NT2/D1 (cell line): ENCODE data around the gene NAT9.
A peak's percentile ranks its signal among the peaks of the same experiment; 100 is the strongest.

Source experiments
- DNase-seq: peaks from one replicate; pipeline ENCODE4 v3.0.0-alpha.2; 2011; ENCODE audit warnings: low read depth, low spot score
- H3K27me3 ChIP-seq: 2 replicates; pipeline ENCODE4 v1.6.0; 2011; ENCODE audit warnings: mild to moderate bottlenecking; ENCODE audit not compliant: insufficient read length, insufficient read depth
- H3K36me3 ChIP-seq: 2 replicates; pipeline ENCODE4 v1.6.1; 2011; ENCODE audit warnings: mild to moderate bottlenecking, low read length, mixed read lengths; ENCODE audit not compliant: insufficient read depth, insufficient read length
- H3K4me1 ChIP-seq: 2 replicates; pipeline ENCODE4 v1.5.1; 2011; ENCODE audit not compliant: insufficient read depth, insufficient read length
- H3K4me3 ChIP-seq: 2 replicates; pipeline ENCODE4 v1.5.1; 2011; ENCODE audit warnings: low read depth; ENCODE audit not compliant: insufficient read length
- H3K9ac ChIP-seq: 2 replicates; pipeline ENCODE4 v1.6.0; 2011; ENCODE audit warnings: low read depth; ENCODE audit not compliant: insufficient read length
- H3K9me3 ChIP-seq: 2 replicates; pipeline ENCODE4 v1.5.1; 2011; ENCODE audit warnings: mild to moderate bottlenecking, low read length; ENCODE audit not compliant: insufficient read depth
- SUZ12 ChIP-seq: IDR thresholded peaks from 2 replicates; pipeline ENCODE4 v1.6.1; 2011; ENCODE audit not compliant: insufficient read length, insufficient read depth; ENCODE audit errors: extremely low read depth
- YY1 ChIP-seq: IDR thresholded peaks from 2 replicates; pipeline ENCODE4 v1.6.1; 2011; ENCODE audit not compliant: insufficient read length, insufficient read depth
- ZNF274 ChIP-seq: IDR thresholded peaks from 2 replicates; pipeline ENCODE4 v1.6.1; 2011; ENCODE audit warnings: mild to moderate bottlenecking, low read depth, low read length

Gene NAT9

DNA sequence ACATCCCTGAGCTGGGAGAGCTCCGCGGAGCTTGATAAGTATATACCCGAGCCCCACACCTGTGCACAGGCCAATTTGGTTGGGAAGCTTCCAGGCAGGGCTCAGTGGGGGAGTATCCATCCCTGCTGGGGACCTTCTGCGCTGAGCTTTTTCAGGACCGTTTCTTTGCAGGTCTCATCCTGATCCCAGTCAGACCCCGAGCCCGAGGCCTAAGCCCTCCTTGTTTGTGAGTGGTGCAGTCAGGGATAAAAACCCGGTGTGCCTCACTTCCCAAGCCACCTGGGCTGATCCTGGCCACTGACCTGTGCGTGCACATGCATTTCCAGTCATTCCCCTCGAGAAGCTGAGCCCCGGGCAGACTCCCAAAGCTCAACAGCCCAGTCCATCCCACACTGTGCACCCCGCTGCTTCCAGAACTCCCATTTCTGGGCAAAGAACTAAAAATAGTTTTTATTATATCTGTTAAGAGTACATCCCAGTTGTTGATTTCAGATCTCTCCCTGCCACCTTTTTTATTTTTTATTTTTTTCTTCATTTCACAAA, 27.3 kb upstream of the NAT9 start:
- H3K36me3 ChIP-seq, result peaks cover 83% of the 10 kb centered on the region
- no peak for DNase-seq
- no peaks in the 10 kb centered on the region for H3K9me3 ChIP-seq
- no peaks in the 10 kb centered on the region for H3K27me3 ChIP-seq
- H3K9ac ChIP-seq, result no peak overlapping the region
- H3K4me1 ChIP-seq, result no peaks in the 10 kb centered on the region
- TF ChIP-seq ZNF274 (no peak), SUZ12 (no peak), YY1 (no peak)
- no peak overlapping the region for H3K4me3 ChIP-seq

DNA sequence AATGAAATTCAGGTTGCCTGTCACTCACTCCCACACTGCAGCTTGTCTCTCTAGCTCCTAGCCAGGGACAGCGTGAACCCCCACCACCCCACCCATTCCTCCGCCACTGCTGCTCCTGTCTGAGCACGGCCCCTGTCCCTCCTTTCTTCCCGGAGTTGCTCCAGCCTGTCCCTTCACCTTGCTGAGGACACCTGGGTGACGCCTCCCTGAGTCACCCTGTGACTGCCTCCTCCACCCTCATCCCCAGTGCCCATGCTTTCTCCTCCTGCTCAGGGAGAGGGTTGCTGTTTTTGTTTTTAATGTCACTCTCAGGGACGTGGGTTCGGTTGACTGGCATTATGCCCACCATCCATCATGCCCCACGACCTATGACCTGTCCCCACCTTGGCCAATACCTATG, 25.8 kb upstream of the NAT9 start:
- H3K27me3 ChIP-seq, result no peaks in the 10 kb centered on the region
- no peak overlapping the region for H3K9ac ChIP-seq
- no peaks in the 10 kb centered on the region for H3K9me3 ChIP-seq
- no peak overlapping the region for H3K4me3 ChIP-seq
- H3K36me3 ChIP-seq, result peaks cover 81% of the 10 kb centered on the region
- TF ChIP-seq SUZ12 (no peak), YY1 (no peak), ZNF274 (no peak)
- H3K4me1 ChIP-seq, result no peaks in the 10 kb centered on the region
- no peak for DNase-seq

DNA sequence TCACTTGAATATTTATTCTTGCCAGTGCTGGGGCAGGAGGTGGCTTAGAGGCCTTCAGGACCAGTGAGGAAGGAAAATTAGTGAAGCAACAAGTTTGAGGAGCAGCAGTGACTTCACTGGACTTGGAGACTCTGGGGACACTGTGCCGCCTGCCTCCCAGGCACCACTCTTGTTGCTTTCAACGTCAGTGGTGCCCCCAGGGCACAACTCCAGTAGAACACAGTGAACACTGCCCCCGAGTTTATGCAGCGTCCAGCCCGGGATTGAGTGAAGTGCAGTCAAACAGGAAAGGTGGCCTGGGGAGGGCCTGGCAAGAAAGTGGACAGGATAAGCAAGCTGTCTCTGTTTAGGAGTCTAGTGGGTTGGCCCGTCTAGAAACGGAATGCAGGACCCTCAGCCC, 24.4 kb upstream of the NAT9 start:
- TF ChIP-seq YY1 (no peak), ZNF274 (no peak), SUZ12 (no peak)
- DNase-seq, result no peak
- no peaks in the 10 kb centered on the region for H3K9me3 ChIP-seq
- no peak overlapping the region for H3K9ac ChIP-seq
- no peaks in the 10 kb centered on the region for H3K27me3 ChIP-seq
- H3K36me3 ChIP-seq, result peaks cover 88% of the 10 kb centered on the region
- H3K4me3 ChIP-seq, result no peak overlapping the region
- no peaks in the 10 kb centered on the region for H3K4me1 ChIP-seq

DNA sequence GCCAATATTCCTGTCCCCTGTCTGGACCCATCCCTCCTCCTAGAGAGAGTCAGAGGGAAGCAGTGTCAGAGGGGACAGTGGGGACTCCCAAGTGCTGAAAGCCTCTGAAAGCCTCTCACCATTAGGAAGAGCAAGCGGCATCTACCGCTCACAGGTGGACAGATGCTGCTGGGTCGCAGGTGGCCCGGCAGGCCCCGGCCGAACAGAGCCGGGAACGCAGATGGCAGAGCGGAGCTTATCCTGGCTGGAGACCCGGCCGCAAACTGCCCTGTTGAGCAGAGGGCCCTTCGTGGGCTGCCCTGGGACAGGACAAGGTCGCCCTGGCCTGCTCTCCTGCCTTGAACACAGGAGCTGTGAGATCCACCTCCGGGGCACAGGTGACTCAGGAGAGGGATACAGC, 23.0 kb upstream of the NAT9 start:
- no peak overlapping the region for H3K4me3 ChIP-seq
- no peak for TF ChIP-seq SUZ12
- no peak for TF ChIP-seq ZNF274
- DNase-seq, result no peak
- no peaks in the 10 kb centered on the region for H3K9me3 ChIP-seq
- H3K36me3 ChIP-seq, result peaks cover 88% of the 10 kb centered on the region
- no peak overlapping the region for H3K9ac ChIP-seq
- H3K4me1 ChIP-seq, result no peaks in the 10 kb centered on the region
- H3K27me3 ChIP-seq, result no peaks in the 10 kb centered on the region

DNA sequence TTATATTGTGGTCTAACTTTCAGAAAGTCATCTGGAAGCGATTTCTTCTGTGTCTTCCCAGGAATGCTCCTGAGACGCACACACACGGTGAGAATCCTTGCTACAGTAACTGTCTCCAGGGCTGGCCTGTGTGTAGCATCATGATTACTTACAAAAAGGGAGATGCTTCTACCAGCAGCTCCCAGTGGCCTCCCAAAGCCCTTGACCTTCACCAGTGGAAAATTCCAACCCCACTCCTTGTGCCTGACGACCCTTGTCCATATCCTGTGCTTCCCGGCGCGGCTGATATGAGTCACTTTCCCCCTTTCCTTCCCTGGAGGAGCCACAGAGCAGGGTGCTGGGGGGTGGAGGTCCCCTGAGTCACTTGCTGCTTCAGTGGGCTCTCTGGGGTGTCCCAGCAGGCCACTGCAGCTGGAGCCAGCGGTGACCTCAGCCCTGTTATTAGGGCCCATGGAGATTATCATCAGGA, 22.1 kb upstream of the NAT9 start:
- Histone ChIP-seq H3K36me3 (peaks cover 90% of the 10 kb centered on the region), H3K9ac (peak overlapping the region; percentile 26), H3K27me3 (no peaks in the 10 kb centered on the region), H3K4me3 (no peak overlapping the region), H3K9me3 (no peaks in the 10 kb centered on the region), H3K4me1 (no peaks in the 10 kb centered on the region)
- DNase-seq, result no peak
- no peak for TF ChIP-seq YY1
- TF ChIP-seq ZNF274, result no peak
- TF ChIP-seq SUZ12, result no peak

DNA sequence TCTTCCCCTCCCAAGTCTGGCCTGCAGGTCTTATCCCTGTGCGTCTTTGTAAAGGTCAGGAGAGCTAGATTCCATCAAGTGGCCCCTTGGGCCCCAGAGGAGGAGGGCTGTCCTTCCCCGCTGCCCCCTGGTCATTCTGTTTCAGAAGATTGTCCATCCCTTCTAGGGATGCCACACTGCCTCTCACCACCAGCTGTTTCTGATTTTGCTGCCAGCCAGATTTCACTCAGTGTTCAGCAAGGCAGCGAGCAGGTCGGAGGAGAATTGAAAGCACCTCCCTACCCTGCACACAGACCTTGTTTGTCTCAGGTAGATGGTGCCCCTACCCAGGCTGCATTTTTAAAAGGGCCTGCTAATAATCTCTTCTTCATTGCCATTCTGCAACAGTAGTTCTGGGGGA, 21.7 kb upstream of the NAT9 start:
- H3K4me1 ChIP-seq, result no peaks in the 10 kb centered on the region
- TF ChIP-seq SUZ12, result no peak
- TF ChIP-seq YY1, result no peak
- no peak for TF ChIP-seq ZNF274
- no peaks in the 10 kb centered on the region for H3K9me3 ChIP-seq
- no peak overlapping the region for H3K4me3 ChIP-seq
- no peaks in the 10 kb centered on the region for H3K27me3 ChIP-seq
- H3K9ac ChIP-seq, result no peak overlapping the region
- DNase-seq, result no peak
- H3K36me3 ChIP-seq, result peaks cover 92% of the 10 kb centered on the region

DNA sequence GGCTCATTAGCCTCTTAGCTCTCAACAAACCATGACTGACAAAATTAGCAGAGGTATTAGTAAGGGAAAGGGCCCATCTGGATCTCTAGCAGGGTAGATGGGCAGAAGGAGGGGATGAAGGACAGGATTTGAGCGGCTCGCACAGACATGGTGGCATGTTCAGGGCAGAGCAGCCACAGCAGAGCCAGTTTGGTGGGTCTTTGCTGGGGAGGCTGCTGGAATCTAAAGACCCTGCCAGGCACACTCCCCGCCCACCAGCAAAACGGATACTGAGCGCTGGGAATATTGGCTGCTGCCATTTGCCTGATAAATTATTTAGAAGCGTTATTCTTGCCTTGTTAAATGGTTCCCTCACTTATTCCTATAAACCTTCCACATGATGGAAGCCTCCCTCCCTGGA, 20.7 kb upstream of the NAT9 start:
- DNase-seq, result no peak
- Histone ChIP-seq H3K4me3 (no peak overlapping the region), H3K27me3 (no peaks in the 10 kb centered on the region), H3K36me3 (peaks cover 90% of the 10 kb centered on the region), H3K9me3 (no peaks in the 10 kb centered on the region), H3K4me1 (no peaks in the 10 kb centered on the region), H3K9ac (no peak overlapping the region)
- TF ChIP-seq YY1 (no peak), SUZ12 (no peak), ZNF274 (no peak)

DNA sequence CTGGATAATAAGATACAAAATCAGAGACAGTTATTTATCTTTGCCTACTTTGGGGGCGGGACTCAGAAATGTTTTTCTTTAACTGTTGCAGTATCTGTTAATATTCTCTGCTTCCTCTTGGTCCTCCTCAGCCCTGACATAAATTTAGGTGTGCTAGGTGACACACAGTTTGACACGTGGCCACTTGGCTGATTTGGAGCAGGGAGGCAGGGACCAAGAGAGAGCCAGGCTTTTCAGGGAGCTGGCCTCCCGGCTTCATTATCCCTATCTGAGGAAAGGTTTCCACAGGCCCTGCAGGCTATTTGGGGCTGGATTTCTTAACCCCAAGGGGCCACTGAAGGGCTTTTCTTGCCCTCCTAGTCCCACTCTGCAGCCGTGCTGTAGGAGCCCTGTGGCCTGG, 20.1 kb upstream of the NAT9 start:
- no peak overlapping the region for H3K9ac ChIP-seq

More for the DNA sequence above, 20.1 kb upstream of the NAT9 start:
- Histone ChIP-seq H3K9me3 (no peaks in the 10 kb centered on the region), H3K4me1 (no peaks in the 10 kb centered on the region), H3K36me3 (peaks cover 89% of the 10 kb centered on the region), H3K4me3 (no peak overlapping the region), H3K27me3 (no peaks in the 10 kb centered on the region)
- DNase-seq, result no peak
- TF ChIP-seq ZNF274, result no peak
- TF ChIP-seq YY1, result no peak
